Activated T-cell treated with anti-CD3 and anti-CD28 coated beads, Interleukin-2, amount 50 U/mL, for 24 hours (primary cell): ENCODE measurements around the gene KRT14.
"Not testable (repeated sequence)": the region's sequence is repeated elsewhere in the genome, so short reads cannot be mapped to it uniquely, and the experiment has no call there.

Experiments
- DNase-seq: peaks from one replicate; pipeline ENCODE4 v3.0.0-alpha.2; 2020
- H3K27ac Mint-ChIP-seq: 2 replicates; pipeline ENCODE4 v1.8.0; 2020; ENCODE audit warnings: mild to moderate bottlenecking, mixed read lengths
- H3K27me3 Mint-ChIP-seq: 2 replicates; pipeline ENCODE4 v1.8.0; 2020; ENCODE audit warnings: mixed read lengths
- H3K36me3 Mint-ChIP-seq: 2 replicates; pipeline ENCODE4 v1.8.0; 2020; ENCODE audit warnings: low read depth, mixed read lengths
- H3K4me1 Mint-ChIP-seq: 2 replicates; pipeline ENCODE4 v1.8.0; 2020; ENCODE audit warnings: low read depth, mixed read lengths
- H3K4me3 Mint-ChIP-seq: 2 replicates; pipeline ENCODE4 v1.8.0; 2020; ENCODE audit warnings: mild to moderate bottlenecking, moderate library complexity, mixed read lengths
- H3K9me3 Mint-ChIP-seq: 2 replicates; pipeline ENCODE4 v1.8.0; 2020; ENCODE audit warnings: mixed read lengths

Gene KRT14

DNA sequence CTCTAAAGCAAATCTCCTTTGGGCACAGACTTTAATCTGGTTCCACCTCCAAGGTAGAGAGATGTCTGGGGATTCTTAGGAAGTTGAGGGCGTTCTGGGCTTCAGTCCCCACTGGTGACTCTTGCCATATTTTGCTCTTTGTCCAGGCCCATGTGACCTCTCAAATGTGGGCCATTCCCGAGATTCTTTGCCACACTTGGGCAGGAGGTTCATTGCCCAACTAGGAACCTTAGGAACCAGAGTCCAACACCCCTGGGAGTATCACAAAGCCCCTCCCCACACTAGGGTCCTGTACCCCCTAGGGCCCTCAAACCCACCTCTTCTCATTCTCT is 6.5 kb downstream of the KRT14 start:
- H3K36me3 Mint-ChIP-seq = no peaks in the 10 kb centered on the region
- H3K27ac Mint-ChIP-seq = no peak overlapping the region
- no peak overlapping the region for H3K4me3 Mint-ChIP-seq
- no peaks in the 10 kb centered on the region for H3K4me1 Mint-ChIP-seq
- peaks cover 62% of the 10 kb centered on the region for H3K27me3 Mint-ChIP-seq
- no peaks in the 10 kb centered on the region for H3K9me3 Mint-ChIP-seq
- no peak for DNase-seq

DNA sequence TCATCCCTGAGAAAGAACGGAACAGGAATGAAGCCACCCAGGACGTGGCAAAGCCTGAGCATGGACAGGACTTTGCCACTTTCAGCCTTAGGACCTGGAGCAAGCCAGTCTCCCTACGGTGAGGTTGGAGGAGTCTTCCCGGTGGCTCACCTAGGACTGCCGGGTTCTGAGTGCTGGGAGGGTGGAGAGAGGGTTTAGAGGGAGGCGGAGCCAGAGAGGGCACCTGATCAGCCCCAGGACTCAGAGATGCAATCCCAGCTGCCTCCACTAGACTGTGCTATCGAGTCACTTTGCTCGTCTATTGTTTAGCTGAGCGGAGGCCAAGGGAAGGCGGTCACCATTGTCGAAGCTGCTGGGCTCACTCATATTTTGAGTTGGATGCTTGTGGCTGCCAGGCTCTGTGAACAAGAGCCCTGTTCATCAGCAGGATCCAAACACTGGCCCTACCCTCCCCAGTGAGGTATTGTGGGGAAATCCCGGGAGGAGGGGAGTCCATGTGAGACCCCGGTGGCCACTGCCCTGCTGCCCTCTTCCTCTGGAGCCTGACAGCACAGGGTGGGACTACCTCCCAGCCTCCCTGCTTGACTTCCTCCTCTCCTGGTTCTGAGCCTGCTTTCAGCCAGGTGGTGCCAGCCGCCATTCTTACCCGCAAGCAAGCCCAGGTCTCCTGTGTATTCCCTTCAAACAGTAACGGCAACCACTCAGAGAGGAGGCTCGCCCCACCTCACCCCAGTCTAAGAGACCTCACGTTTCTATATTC is 7.0 kb downstream of the KRT14 start:
- Mint-ChIP-seq H3K9me3 (no peaks in the 10 kb centered on the region), H3K4me3 (no peak overlapping the region), H3K4me1 (no peaks in the 10 kb centered on the region), H3K27me3 (peaks cover 65% of the 10 kb centered on the region), H3K36me3 (no peaks in the 10 kb centered on the region), H3K27ac (no peak overlapping the region)
- DNase-seq = peak; percentile 75

DNA sequence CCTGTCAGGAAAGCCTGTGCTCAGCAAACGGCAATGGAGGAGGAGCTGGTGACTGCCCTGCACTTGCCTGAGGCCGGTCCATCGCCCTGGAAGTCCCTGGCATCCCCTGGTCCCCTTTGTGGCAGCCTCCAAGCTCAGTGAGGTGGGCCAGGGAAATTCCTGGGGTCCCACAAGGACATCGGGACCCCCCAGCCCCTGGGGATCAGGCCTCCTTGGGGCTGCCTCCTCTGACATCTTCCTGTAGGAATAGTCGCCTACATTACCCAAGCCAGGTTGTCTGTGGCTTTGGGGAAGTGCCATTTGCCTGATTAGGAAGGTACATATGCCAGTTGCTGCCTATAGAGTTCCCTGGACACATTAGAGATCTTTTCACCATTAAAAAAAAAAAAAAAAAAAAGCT is 7.7 kb downstream of the KRT14 start:
- Mint-ChIP-seq H3K27ac (no peak overlapping the region), H3K9me3 (no peaks in the 10 kb centered on the region), H3K36me3 (no peaks in the 10 kb centered on the region), H3K4me3 (no peak overlapping the region), H3K27me3 (peaks cover 65% of the 10 kb centered on the region), H3K4me1 (no peaks in the 10 kb centered on the region)
- no peak for DNase-seq

DNA sequence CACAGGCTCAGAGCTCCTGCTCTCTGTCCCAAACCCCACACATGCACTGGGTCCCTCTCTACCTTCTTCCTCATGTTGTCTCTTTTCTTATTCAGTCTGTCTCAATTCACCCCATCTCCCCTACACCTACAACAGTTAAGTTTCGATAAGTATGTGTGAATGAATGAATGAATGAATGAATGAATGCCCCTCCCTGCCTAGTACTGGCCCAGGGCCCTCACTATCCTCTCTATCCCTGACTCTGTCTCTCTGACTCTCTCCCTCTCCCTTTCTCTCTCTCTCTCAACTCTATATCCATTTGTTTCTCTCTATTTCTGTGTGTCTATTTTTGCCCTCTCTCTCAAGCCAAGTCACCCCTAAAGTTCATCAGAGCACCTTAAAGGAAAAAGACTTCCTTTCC is 8.2 kb downstream of the KRT14 start:
- Mint-ChIP-seq H3K27me3 (peaks cover 65% of the 10 kb centered on the region), H3K9me3 (no peaks in the 10 kb centered on the region), H3K27ac (no peak overlapping the region), H3K4me3 (no peak overlapping the region), H3K36me3 (no peaks in the 10 kb centered on the region), H3K4me1 (no peaks in the 10 kb centered on the region)
- DNase-seq = no peak

DNA sequence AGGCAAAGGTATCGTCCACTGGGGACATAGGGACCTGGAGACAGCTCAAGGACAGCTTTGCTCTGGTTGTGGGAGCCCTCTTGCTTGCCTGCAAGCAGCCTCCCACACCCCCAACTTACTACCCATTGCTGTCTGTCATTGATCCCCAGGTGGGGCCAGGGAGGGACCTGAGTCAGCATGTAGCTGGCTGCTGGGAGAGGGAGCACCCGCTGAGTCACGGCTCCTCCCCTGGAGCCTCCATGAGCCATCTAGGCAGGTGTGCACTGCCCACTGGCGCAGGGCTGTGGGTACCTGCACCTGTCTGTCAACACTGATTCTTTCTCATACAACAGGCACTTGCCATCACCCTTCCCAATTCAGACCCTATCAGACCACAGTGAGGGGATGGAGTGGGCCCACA is 10.0 kb downstream of the KRT14 start:
- H3K36me3 Mint-ChIP-seq, DNase-seq, H3K27ac Mint-ChIP-seq, H3K4me3 Mint-ChIP-seq, H3K9me3 Mint-ChIP-seq, H3K4me1 Mint-ChIP-seq: not testable (repeated sequence)
- H3K27me3 Mint-ChIP-seq = peaks cover 68% of the 10 kb centered on the region

DNA sequence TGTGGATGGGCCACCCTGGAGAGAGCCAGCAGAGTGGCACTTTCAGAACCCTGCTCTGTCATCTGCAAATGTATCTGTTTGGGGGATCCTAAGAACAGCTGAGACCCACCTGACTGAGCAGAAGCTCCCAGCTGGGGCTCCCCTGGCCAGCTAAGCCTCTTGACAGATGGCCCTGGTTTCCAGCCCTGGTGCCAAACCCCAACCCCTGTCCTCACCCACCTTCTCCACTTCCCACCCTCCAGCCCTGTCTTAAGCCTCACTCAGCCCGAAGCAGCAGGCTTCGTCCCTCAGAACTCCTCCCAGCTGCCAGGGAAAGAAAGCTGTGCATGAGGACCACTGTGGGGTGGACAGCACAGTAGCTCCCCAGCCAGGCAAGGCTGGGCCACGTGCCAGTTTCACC is 11.4 kb downstream of the KRT14 start:
- Mint-ChIP-seq H3K4me1 (no peaks in the 10 kb centered on the region), H3K27me3 (peaks cover 64% of the 10 kb centered on the region), H3K9me3 (no peaks in the 10 kb centered on the region), H3K36me3 (no peaks in the 10 kb centered on the region), H3K4me3 (no peak overlapping the region), H3K27ac (no peak overlapping the region)
- no peak for DNase-seq

DNA sequence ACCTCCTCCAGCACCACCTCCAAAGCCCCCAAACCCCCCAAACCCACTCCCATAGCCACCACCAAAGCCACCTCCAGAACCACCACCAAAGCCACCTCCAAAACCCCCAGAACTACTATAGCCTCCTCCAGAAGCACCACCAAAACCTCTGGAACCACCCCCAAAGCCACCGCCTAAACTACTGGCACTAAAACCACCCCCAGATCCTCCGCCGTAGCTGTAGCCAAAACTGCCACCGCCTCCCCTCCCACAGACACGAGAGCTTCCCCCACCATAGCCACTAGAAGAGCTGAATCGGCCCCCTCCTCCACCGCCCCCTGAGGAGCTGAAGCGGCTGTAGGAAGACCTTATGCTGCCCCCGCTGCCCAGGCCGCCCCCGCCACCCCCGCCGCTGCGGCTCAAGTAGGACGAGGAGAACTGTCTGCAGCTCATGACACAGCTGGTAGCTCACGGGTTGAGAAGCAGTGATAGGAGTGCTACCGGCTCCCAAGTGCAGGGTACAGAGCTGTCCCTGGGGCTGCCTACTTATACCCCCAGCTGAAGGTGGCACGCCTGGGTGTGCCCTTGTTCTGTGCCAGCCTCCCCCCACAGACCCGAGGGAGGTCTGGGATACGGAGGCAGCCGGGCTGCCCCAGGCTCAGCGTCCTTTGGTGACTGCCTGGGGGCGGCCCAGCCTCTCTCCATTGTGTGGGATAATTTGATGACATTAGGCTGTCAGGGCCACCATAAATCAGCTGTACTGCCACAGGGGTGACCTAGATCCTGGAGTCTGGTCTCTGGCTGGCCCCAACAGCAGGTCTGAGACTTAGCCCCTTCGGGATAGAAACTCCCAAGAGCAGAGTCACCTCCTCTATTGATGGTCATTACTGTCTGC is 14.9 kb downstream of the KRT14 start, which contains the start of gene KRT9:
TSS of gene KRT9 (minus strand) at position 499 of the 874 bp plus-strand sequence. CDS start at position 432, 67 bp downstream.
- peaks cover 8% of the 10 kb centered on the region for H3K4me1 Mint-ChIP-seq
- no peak within 1 kb of the TSS for H3K27ac Mint-ChIP-seq
- no peak for DNase-seq
- no peak within 1 kb of the TSS for H3K4me3 Mint-ChIP-seq
- no peaks in the 10 kb centered on the region for H3K36me3 Mint-ChIP-seq
- H3K9me3 Mint-ChIP-seq = peaks cover 10% of the 10 kb centered on the region
- H3K27me3 Mint-ChIP-seq = peaks cover 39% of the 10 kb centered on the region

DNA sequence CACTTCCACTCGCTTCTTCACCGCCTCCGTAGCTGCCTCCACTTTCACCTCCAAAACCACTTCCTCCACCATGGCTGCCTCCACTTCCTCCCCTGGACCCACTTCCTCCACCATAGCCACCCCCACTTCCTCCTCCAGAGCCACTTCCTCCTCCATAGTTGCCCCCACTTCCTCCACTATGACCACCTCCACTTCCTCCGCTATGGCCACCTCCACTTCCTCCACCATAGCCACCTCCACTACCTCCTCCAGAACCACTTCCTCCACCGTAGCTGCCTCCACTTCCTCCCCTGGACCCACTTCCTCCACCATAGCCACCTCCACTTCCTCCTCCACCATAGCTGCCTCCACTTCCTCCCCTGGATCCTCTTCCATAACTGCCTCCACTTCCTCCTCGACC is 19.4 kb downstream of the KRT14 start:
- Mint-ChIP-seq H3K27ac (no peak overlapping the region), H3K27me3 (peaks cover 21% of the 10 kb centered on the region), H3K9me3 (peaks cover 10% of the 10 kb centered on the region), H3K4me3 (no peak overlapping the region), H3K36me3 (no peaks in the 10 kb centered on the region), H3K4me1 (peaks cover 10% of the 10 kb centered on the region)
- no peak for DNase-seq

DNA sequence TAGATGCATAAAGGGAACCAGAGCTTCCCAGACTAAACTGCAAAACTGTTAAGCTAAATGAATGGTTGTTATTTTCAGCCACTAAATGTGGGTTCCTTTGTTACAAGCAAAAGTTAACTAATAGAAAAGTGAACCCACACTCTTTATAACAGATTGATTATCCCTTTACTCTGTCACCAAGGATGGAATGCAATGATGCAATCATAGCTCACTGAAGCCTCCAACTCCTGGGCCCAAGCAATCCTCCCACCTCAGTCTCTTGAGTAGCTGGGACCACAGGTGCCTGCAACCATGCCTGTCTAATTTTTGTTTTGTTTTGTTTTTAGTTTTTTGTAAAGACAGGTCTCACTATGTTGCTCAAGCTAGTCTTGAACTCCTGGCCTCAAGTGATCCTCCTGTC is 21.4 kb downstream of the KRT14 start:
- H3K9me3 Mint-ChIP-seq = peaks cover 10% of the 10 kb centered on the region
- no peak overlapping the region for H3K4me3 Mint-ChIP-seq
- no peak overlapping the region for H3K27ac Mint-ChIP-seq
- peaks cover 33% of the 10 kb centered on the region for H3K27me3 Mint-ChIP-seq
- H3K36me3 Mint-ChIP-seq = no peaks in the 10 kb centered on the region
- peaks cover 10% of the 10 kb centered on the region for H3K4me1 Mint-ChIP-seq
- DNase-seq = no peak

DNA sequence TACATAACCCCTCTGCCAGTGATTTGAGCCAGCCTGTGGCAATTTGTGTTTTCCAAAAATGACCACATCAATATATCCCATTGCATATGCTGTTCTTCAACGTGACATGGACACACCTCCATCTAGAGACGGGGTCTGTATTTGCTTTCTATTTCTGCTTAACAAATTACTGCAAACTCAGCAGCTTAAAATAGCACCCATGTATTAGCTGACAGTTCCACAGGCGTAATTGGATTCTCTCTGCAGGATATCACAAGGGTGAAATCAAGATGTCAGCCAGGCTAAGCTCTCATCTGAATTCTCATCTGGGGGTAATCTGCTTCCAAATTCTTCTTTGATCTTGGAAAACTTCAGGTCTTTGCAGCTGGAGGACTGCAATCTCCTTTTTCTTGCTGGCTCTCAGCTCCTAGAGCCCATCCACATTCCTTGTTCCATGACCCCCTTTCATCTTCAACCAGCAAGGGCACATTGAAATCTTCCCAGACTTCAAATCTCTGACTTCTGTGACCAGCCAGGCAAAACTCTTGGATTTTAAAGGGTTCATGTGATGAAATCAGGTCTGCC is 23.0 kb downstream of the KRT14 start:
- DNase-seq = no peak
- Mint-ChIP-seq H3K4me1 (peaks cover 10% of the 10 kb centered on the region), H3K36me3 (no peaks in the 10 kb centered on the region), H3K27me3 (peaks cover 41% of the 10 kb centered on the region), H3K9me3 (peaks cover 10% of the 10 kb centered on the region), H3K27ac (no peak overlapping the region), H3K4me3 (no peak overlapping the region)

DNA sequence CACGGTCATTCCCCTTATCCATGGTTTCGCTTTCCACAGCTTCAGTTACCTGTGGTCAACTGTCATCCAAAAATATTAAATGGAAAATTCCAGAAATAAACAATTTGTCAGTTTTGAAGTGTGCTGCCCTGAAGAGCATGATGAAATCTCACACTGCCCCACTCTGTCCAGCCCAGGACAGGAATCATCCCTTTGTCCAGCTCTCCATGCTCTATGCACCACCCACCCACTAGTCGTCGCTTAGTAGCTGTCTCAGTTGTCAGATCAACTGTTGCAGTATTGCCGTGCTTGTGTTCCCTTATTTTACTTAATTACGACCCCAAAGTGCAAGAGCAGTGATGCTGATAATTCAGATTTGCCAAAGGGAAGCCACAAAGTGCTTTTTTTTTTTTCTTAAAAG is 25.1 kb downstream of the KRT14 start:
- Mint-ChIP-seq H3K27me3 (peaks cover 62% of the 10 kb centered on the region), H3K36me3 (no peaks in the 10 kb centered on the region), H3K27ac (no peak overlapping the region), H3K4me3 (no peak overlapping the region), H3K9me3 (no peaks in the 10 kb centered on the region), H3K4me1 (no peaks in the 10 kb centered on the region)
- no peak for DNase-seq

DNA sequence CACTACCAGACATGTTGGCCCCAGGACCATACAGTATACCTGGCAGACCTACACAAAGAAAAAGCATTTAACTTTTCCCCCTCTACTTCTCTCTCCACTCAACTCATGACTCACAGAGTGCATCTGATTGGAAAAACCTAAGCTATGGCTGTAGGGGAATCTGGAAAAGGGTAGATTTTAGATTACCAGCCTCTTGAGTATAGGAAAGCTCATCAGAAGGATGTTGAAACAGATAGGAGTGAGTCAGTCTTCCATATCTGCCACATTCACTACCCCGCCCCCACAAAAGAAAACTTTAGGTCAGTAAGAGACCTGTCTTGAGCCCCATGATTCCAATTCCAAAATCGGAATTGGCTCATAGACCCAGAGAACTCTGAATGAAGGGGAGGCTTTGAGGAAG is 27.1 kb downstream of the KRT14 start:
- Mint-ChIP-seq H3K4me1 (no peaks in the 10 kb centered on the region), H3K36me3 (no peaks in the 10 kb centered on the region), H3K4me3 (no peak overlapping the region), H3K27me3 (peaks cover 70% of the 10 kb centered on the region), H3K9me3 (no peaks in the 10 kb centered on the region), H3K27ac (no peak overlapping the region)
- no peak for DNase-seq

DNA sequence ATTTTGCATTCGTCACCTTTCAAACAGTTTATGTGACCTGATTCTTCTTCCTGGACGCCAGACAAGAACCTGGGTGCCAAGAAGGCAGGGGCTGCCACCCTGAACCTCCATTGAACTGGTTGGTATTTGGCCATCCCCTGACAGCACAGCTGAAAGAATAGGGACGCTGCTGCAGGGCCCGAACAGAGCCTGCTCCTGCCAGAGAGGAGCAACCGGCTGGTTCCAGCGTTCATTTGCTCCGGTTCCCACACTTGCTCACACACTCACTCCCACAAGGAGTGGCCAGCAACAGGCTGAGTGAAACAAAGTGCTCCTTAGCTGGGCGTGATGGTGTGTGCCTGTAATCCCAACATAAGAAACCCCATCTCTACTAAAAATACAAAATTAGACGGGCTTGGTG is 29.8 kb downstream of the KRT14 start:
- Mint-ChIP-seq H3K9me3 (no peaks in the 10 kb centered on the region), H3K27ac (no peak overlapping the region)

DNA sequence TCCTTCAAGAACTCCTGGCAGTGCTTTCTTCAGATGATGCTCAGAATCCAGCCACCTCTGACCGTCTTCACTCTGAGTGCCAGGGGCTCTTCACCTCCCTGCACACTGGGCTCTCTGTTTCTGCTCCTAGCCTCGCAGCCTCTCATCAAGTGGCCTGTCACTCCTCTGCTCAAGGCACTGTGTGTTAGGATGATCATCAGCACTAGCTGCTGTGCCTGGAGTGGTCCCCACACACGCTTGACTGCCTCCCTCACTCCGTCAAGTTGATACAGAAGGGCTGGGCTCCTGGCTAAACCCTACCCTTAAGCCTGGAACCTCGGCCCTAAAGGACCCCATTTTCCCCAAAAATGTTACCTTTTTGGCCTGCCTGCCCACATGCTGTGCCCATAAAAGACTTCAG is 30.4 kb downstream of the KRT14 start:
- Mint-ChIP-seq H3K27me3 (peaks cover 71% of the 10 kb centered on the region), H3K9me3 (no peaks in the 10 kb centered on the region), H3K4me3 (no peak overlapping the region), H3K27ac (no peak overlapping the region), H3K36me3 (no peaks in the 10 kb centered on the region), H3K4me1 (no peaks in the 10 kb centered on the region)
- DNase-seq = no peak

More for the DNA sequence above, 29.8 kb downstream of the KRT14 start:
- no peak for DNase-seq
- Mint-ChIP-seq H3K4me3 (no peak overlapping the region), H3K4me1 (no peaks in the 10 kb centered on the region), H3K36me3 (no peaks in the 10 kb centered on the region), H3K27me3 (peaks cover 75% of the 10 kb centered on the region)
